Activated CD8-positive, alpha-beta memory T cell treated with anti-CD3 and anti-CD28 coated beads, Interleukin-2, amount 50 U/mL, for 24 hours (primary cell): Measurements from ENCODE around the gene SNAI3.

Experiments
- DNase-seq: peaks from one replicate; pipeline ENCODE4 v3.0.0-alpha.2; 2020; ENCODE audit errors: extremely low read depth

The SNAI3 gene

DNA sequence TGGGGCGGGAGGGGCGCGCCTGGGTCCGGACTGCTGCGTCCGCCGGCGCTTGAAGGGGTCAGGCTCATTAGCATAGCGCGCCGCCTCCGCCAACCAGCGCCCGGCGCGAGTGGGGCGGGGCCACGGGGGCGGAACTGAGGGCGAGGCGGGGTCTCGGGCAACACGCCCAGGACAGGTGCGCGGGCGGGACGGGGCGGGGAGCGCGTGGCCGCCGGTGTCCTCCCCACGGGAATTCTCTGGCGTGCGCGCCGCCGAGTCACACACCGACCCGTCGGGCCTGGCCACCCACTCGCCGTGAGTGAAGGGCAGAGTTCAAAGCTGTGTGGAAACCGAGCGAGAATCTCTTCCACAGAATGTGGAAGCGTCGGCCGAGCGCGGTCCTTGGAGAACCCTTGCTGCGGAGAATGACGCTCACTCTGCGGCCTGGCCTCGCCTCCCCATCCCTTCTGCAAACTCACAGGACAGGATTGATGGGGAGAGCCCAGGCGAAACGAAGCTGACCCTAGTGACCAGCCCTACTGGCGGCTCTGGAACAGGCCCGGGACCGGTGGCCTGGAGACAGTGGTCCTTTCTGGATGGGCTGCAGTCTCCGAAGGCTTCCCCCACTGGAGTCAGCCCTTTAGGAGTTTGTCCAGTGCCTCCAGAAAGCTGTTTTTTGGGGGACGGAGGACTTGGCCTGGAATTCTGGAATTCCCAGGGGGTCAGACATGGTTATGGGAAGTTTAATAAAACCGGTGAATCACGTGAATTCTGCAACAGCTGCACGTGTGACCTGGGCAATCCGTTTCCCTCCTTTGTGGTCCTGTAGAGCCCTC lies at the start of gene SNAI3:
Gene SNAI3 (minus strand): TSS at position 69 of the 815 bp plus-strand sequence. CDS start 101 bp downstream, outside the sequence.
- peak; percentile 61 for DNase-seq

DNA sequence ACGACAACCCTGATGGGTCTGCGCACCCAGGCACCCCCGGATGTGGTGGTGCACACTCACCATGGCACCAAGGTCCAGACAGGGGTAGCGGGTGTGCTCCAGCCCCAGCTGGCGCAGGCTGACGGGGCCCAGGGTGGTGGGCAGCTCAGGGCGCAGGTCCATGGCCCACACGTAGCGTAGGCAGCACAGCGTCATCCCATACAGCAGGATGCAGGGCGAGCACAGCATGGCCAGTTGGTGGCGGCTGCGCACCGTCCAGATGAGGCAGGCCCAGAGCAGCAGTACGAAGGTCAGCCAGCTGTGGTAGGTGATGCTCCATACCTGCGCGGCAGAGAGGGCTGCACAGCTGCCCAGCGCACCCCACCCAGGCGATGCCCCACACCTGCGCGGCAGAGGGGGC lies 49.8 kb upstream of the SNAI3 start:
- no peak for DNase-seq

DNA sequence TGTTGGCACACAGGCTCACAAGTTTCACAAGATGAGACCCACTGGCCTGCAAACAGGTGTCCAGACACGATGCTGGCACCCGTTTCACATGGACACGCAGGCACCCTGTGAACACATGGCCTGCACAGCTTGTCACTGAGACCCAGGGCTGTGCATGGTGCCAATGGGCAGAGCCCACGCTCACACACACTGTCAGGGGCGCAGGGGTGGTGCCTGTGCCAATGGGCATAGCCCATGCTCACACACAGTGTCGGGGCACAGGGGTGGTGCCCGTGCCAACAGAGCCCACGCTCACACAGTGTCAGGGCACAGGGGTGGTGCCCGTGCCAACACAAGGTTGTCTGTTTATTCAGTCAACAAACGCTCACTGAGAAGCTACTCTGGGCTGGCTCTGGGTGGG lies 49.3 kb upstream of the SNAI3 start:
- no peak for DNase-seq

DNA sequence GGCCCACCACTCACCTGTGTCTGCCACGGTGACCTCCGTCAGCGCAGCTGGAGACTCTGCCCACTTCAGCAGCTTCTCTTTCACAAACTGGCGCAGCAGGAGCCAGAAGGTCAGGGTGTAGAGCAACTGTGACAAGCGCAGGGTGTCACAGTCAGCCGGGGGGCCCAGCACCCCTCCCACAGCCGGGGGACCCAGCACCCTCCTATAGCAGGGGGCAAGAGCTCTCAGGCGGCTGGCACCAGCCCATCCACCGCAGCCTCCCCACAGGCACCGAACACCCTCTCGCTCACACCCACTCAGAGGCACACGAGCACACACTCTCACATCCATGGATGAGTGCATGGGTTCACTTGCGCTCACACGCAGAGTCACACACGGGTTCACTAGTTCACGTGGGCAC lies 48.8 kb upstream of the SNAI3 start:
- DNase-seq: no peak

DNA sequence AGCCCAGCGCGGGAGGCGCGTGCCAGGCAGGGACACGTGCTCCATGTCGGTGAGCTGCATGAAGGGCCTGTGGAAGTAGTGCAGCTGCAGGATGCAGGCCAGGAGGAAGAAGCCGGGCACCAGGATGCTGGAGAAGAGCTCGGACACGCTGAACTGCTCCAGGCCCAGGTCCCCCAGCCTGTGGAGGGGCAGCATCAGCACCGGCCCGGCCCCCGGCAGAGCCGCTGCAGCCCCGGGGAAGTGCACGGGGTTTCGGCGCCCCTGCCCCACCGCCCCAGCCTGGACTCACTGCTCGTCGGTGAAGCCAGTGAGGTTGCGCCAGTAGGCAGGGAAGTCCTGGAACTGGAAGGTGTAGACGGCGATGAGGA lies 48.0 kb upstream of the SNAI3 start:
- no peak for DNase-seq

DNA sequence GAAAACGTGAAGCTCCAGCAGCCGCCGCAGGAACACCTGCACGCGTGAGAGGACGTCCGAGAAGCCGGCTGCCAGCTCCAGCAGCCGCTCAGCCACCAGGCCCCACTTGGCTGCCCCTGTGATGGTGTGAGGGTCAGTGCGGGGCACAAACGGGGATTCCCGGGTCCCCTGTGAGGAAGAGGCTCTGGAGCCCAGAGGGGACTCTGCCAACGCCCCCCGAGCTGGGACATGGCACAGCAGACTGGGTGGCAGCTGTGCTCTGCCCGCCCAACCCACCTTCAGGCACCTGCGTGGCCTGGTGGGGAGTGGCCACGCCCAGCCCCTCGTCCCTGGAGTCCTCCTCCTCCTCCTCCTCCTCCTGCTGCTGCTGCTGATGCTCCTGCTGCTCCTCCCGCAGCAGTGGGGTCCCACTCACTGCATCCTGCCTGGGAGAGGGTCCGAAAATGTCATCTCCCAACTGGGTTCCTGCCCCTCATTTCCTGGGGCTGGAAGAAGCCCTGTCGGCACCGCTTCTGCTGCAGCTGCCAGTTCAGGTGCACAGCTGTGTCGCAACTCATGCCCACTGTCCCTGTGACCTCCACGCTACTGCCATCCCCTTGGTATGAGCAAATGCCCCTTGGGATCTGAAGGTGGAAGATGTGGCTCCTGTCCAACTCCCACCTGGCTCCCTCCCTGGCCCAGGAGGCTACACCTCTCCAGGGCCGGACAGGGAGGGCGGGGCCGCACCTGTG lies 47.5 kb upstream of the SNAI3 start:
- DNase-seq: no peak

DNA sequence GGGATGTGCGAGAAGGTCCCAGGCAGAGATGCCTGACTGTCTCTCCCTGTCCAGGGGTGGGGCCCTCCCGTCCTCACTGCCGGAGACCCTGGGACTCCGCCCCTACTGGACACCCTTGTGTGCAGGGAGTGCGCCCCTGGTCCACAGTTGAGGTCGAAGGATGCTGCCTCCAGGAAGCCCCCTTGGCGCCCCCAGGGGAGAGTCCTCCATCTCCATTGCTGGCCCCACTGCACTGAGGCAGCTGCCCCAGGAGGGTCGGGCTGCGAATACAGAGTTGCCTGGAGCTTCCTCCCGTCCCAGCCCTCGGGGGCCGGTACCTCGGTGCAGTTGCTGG lies 46.6 kb upstream of the SNAI3 start:
- no peak for DNase-seq

DNA sequence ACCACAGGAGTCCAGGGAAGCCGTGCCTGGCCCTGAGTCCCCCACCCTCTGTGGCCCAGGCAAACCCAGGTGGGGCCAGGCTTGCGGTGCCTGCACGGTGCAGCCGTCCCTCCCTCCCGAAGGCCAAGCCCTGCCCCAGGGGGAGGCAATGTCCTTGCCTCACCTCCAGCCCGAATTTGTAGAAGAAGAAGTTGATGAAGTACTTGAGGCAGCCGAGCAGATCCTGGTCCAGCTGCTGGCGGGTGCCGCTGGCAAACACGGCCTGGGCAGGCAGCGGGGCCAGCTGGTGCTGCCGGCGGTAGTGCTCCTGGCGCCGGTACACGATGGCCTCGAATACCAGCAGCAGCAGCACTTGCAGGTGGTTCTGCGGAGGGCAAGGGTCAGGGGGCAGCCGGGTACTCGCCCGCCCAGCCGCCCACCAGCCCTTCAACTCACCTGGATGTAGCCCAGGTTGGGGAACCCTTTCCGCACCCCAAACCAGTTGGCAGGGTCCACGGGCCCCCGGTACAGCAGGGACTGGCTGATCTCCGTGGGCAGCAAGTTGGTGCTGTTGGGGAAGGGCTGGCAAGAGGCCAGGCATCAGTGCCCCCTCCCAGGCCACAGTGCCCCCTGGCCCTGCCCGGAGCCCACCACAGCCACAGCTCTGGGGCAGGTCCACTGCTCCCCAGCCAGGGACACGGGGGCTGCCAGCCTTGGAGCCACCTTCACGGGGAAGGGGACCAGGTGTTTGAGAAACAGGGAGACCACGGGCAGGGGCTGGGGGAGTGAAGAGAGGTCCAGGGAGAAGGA lies 46.1 kb upstream of the SNAI3 start:
- no peak for DNase-seq

DNA sequence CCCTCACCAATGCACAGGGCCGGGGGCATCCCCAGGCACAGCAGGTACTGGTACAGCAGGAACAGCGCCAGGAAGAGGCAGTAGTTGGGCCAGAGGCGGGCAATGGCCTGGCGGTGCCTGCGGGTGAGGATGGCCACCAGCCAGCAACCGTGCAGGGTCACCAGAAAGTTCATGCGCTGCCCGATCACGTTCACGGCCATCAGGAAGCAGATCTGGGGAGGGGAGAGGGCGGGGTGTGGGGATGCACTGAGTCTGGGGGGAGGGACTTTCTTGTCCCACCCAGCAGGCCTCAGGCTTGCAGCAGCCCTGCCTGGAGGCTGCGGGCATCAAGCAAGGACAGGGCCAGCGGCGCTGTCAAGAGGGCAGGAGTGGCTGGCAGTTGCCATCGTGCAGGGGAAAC lies 45.4 kb upstream of the SNAI3 start:
- no peak for DNase-seq

DNA sequence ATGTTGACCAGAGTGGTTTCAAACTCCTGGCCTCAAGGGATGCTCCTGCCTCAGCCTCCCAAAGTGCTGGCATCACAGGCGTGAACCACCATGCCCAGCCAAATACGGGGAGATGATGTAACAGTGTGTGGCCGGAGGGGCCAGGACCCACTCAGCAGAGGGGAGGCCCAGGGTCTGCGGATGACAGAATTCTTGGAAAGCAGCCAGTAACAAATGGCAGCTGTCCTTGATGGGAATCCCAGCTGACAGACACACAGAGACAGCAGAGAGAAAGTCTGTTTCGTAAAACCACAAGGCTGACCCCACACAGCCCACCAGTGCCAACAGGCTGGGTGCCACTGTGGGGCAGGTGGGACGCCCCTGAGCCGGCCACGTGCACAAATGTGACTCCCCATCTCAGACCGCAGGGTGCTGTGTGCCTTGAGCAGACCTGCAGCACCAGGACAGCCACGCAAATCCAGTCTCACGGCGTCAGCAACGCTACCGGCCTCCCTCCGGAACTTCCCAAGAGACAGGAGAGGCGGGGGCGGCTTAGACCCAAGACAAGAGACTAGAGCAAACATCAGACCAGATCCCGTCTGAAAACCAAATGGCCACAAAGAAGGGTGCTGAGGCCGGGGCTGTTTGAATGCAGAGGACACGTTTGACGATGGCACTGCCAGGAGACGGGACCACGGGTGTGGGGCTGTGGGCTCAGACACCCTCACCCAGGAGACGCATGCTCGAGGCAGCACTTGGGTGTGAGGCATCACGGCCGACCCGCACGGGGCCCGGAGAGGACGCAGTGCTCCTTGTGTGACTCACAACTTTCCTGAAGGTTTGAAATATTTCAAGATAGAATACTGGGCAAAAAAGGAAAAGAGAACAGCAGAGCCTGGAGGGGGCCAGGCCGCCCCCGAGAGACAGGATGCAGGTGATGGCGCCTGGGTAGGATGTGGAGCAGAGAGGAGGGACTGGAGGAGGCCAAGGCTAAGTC lies 44.6 kb upstream of the SNAI3 start:
- no peak for DNase-seq

DNA sequence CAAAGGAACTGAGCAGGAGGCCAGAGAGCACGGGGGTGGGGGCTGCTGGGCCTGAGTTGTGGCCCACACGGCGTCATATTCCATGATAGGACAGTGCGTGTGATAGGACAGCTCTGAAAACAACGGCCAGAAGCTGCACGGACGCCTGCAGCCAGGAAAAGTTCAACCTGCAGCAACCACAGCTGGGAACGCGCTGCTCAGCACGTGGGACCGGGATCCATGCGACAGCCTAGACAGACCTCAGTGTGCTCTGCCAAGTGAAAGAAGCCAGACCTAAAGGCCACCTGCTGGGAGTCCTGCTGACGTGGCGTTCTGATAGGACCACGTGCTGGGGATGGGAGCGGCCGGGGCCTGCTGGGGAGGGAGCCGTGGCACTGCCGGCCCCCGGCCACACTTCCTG lies 41.6 kb upstream of the SNAI3 start:
- no peak for DNase-seq

DNA sequence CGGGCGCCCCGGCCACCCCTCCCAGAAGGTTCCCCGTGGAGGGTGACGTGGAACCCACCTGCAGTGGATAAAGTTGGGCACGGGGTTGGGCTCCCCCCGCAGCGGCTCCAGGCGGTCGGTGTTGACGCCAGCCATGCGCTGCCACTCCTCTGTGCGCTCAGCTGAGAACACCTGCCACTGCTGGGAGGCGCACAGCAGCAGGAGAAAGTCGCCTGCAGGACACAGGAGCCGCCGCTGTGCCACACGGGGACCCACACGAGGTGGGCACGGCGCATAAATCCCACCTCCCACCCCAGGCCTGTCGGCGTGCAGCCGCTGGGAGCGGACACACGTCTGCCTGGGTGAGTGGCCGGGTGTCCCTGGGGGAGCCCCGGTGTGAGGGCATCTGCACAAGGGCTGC lies 40.7 kb upstream of the SNAI3 start:
- DNase-seq: no peak

DNA sequence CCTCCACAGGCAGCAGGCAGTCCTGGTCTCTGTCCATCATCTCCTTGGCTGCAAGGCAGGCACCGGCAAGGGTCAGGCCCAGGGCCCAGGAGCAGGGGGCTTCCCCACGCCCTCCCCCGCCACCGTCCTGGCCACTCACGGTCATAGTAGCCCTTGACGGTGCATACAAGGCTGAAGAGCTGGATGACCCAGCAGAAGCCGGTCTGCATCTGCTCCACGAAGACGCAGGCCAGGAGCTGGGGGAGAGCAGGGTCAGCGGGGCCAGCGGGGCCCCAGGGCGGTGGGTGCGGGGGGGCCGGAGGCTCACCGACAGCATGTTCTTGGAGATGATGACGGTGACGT lies 40.1 kb upstream of the SNAI3 start:
- no peak for DNase-seq

DNA sequence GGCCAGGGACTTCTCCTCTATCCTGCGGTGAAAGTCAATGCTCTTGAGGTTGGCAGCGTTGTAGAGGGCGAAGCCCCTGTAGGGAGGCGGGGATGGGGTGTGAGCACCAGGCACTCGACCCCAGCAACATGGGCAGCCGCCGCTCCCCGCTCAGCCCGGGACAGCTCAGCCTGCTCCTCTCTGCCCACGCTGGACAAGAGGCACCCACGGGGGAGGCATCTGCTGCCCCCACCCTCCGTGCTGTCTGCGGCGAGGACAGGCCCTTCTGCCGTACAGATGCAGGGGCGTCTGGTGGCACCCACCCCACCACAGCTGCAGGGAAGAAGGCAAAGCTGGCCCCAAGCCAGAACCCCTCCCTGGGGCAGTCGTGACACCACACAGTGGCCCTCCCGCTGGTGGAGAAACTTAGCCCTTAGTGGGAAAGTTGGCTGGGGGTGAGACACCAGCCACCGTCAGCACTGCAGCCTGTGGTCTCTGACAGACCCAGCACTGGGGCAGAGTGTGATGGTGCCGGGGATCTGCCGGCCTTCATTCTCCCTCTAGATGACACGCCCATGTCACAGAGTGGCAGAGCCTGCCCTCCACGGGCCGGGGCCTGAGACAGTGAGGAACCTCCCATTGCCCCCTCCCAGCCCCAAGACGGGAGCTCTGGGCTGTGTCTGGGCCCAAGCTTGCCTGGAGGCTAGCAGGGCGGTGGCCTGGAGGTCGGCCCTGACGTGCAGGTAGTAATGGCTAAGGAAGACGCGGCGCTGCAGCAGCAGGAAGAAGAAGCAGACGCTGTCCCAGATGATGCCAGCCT lies 39.5 kb upstream of the SNAI3 start:
- no peak for DNase-seq

DNA sequence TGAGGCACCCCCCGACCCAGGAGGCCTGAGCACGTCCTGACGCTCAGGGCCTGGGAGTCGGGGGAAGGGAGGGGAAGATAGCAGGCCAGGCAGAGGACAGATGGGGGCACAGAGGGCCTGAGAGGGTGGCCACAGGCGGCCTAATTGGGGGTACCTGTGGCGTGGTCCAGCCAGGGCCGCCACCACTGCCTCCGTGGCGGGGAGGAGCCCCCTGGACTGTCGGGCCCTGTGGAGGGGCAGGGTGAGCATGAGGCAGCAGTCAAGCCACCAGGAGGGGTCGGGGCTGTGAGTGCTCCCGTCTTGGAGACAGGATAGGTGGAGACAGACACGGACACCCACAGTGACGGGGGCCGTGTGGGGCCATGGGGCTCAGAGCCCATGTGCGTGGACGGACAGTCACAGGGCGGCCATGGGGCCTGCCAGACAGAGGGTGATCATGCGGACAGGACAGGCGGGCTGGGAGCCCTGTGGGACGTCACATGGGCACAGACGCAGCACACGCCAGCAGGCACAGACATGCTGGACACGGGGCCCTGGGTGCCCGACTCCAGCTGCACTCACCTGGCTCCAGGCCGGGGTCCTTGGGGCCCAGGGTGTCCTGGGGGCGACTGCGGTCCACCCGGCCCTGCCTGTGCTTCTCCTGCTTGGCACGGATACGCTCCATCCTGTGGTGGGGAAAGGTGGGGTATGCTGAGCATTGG lies 38.7 kb upstream of the SNAI3 start:
- no peak for DNase-seq

DNA sequence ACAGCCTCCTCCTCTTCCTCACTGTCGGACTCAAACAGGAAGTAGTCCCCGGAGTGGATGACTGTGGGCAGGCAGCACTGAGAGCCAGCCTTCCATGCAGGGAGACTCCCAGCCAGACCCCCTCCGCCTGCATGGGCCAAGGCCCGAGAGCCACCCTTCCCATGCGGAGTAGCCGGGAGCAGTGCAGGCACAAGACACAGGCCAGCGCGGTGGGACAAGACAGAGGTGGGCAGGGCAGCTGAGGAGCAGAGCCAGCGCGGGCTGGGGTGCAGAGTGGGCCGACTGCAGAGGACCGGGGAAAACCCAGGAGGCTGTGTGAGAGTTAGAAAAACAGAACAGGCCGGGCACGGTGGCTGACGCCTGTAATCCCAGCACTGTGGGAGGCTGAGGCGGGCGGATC lies 37.6 kb upstream of the SNAI3 start:
- no peak for DNase-seq

DNA sequence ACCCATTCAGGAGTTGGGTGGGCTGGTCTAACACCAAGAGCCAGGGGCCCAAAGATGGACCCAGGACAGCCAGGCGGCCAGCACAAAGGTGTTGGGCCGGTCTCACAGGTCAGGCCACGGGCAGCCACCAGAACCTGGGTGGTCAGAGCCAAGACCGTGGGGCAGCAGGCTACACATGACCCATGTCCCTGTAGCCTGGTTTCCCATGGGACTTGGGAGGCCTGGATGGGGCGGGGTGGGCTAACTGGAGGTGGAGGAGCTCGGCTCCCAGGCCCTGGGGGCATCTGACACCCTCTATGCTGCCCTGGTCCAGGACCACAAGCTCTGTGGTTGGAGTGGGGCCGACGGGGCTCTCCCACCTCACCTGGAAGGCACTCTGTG lies 37.2 kb upstream of the SNAI3 start:
- DNase-seq: no peak

DNA sequence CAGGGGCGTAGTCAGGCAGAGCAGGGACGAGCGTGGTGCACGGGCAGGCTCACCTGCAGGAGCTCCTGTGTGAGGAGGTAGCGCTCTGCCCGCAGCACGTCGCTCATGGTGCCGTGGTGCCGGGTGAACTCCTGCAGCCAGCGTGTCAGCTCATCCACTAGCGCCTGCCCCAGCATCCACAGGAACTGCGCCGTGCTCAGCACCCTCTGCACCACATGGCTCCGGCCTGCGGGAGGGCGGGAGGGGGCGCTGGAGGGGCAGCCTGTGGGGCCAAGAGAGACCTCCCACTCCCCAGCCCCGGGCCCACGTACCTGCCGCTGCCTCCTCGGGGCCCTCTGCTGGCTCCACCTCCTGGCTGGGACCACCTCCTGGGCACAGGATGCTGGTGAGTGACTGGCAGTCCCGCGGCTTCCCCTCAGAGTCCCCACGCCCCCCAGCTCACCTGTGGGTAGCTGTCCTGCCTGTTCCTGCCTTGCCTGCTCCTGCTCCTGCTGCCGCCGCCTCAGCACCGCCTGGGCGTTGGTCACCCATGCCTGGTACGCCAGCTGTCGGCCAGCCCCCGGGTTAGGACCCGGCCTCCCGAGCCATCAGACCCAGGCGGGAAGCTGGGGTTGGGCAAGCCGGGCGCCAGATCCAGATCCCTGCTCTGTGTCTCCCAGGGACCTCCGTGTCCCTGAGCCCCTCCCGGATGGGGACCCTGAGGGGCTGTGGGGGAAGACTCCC lies 36.6 kb upstream of the SNAI3 start:
- DNase-seq: no peak
